CD14-positive monocyte (primary cell): ENCODE results near the gene ZNF829. TPM values are rescaled to one million over a fixed set of nuclear protein-coding genes. Genes with fewer than 3 reads are reported as not detected.

Experiments used
- DNase-seq, 3 donors: peaks; one replicate each; pipeline ENCODE4 v3.0.0-alpha.2; 2011 to 2022
- H2AFZ ChIP-seq: 2 replicates; pipeline ENCODE4 v1.6.0; 2012; ENCODE audit warnings: mild to moderate bottlenecking, low read depth, low read length, inconsistent platforms; ENCODE audit not compliant: insufficient read depth, poor library complexity, severe bottlenecking
- H3K27ac ChIP-seq, 2 donors: 1 replicate in 1 of 2; 2 replicates in 1 of 2; pipeline ENCODE4 v1.5.1; 2012 to 2013; ENCODE audit warnings: low read length in 2 of 2, control low read depth in 1 of 2, inconsistent platforms in 1 of 2, low read depth in 1 of 2, mild to moderate bottlenecking in 1 of 2
- H3K27me3 ChIP-seq, 2 donors: one replicate each; pipeline versions ENCODE4 v1.6.0 to v1.6.1; 2011 to 2013; ENCODE audit warnings: low read length in 2 of 2; ENCODE audit not compliant: control insufficient read depth in 2 of 2, insufficient read depth in 2 of 2
- H3K36me3 ChIP-seq, 2 donors: replicated peaks in 1 of 2; 1 replicate in 1 of 2; 2 replicates in 1 of 2; pipeline versions ENCODE4 v1.5.1 to v1.6.1; 2012 to 2013; ENCODE audit warnings: low read length in 2 of 2, control low read depth in 1 of 2, inconsistent platforms in 1 of 2, mild to moderate bottlenecking in 1 of 2; ENCODE audit not compliant: insufficient read depth in 2 of 2, control insufficient read depth in 1 of 2
- H3K4me1 ChIP-seq, 2 donors: 1 replicate in 1 of 2; 2 replicates in 1 of 2; pipeline versions ENCODE4 v1.5.1 to v1.6.1; 2012 to 2013; ENCODE audit warnings: low read length in 2 of 2, control low read depth in 1 of 2, inconsistent platforms in 1 of 2, mild to moderate bottlenecking in 1 of 2, moderate library complexity in 1 of 2; ENCODE audit not compliant: insufficient read depth in 2 of 2, control insufficient read depth in 1 of 2
- H3K4me2 ChIP-seq: replicated peaks from 2 replicates; pipeline ENCODE3; 2012; ENCODE audit warnings: low read length, moderate library complexity, mild to moderate bottlenecking; ENCODE audit not compliant: poor library complexity, severe bottlenecking; ENCODE audit errors: extremely low read depth
- H3K4me3 ChIP-seq, 3 experiments: fragments of 200-600 bp in 1 of 3; sonication (generic) in 1 of 3; replicated peaks in 1 of 3; 1 replicate in 2 of 3; 2 replicates in 1 of 3; pipeline ENCODE4 v1.5.1; 2011 to 2013; ENCODE audit warnings: low read length in 3 of 3, mild to moderate bottlenecking in 3 of 3, control low read depth in 2 of 3, low read depth in 2 of 3, inconsistent platforms in 1 of 3, moderate library complexity in 1 of 3
- H3K79me2 ChIP-seq: 2 replicates; pipeline ENCODE4 v1.6.0; 2012; ENCODE audit warnings: mild to moderate bottlenecking, control low read depth, inconsistent platforms, low read length, moderate library complexity; ENCODE audit not compliant: insufficient read depth
- H3K9ac ChIP-seq: 2 replicates; pipeline ENCODE4 v1.6.0; 2017; ENCODE audit warnings: low read length, mild to moderate bottlenecking; ENCODE audit not compliant: insufficient read depth, poor library complexity, severe bottlenecking
- H3K9me3 ChIP-seq, 2 donors: replicated peaks in 1 of 2; 1 replicate in 1 of 2; 2 replicates in 1 of 2; pipeline versions ENCODE4 v1.5.1 to v1.6.1; 2012 to 2013; ENCODE audit warnings: low read length in 2 of 2, control low read depth in 1 of 2; ENCODE audit not compliant: control insufficient read depth in 1 of 2, insufficient read depth in 1 of 2
- H4K20me1 ChIP-seq: 2 replicates; pipeline ENCODE4 v1.6.0; 2012; ENCODE audit warnings: mild to moderate bottlenecking, low read length, control low read depth, moderate library complexity; ENCODE audit not compliant: insufficient read depth
- H3K27ac Mint-ChIP-seq, 7 donors: one replicate each; pipeline ENCODE4 v1.8.0; 2020; ENCODE audit warnings: mild to moderate bottlenecking in 7 of 7, mixed read lengths in 7 of 7, moderate library complexity in 6 of 7, inconsistent platforms in 2 of 7
- H3K27me3 Mint-ChIP-seq, 3 donors: one replicate each; pipeline ENCODE4 v1.8.0; 2021 to 2022; ENCODE audit warnings: low read depth in 3 of 3, mild to moderate bottlenecking in 3 of 3, mixed read lengths in 3 of 3, moderate library complexity in 3 of 3, inconsistent platforms in 1 of 3
- H3K36me3 Mint-ChIP-seq, 2 donors: one replicate each; pipeline ENCODE4 v1.8.0; 2020; ENCODE audit warnings: mixed read lengths in 2 of 2, inconsistent platforms in 1 of 2, mild to moderate bottlenecking in 1 of 2
- H3K4me1 Mint-ChIP-seq: one replicate; pipeline ENCODE4 v1.8.0; 2020; ENCODE audit warnings: mild to moderate bottlenecking, mixed read lengths
- H3K4me3 Mint-ChIP-seq, 2 donors: one replicate each; pipeline ENCODE4 v1.8.0; 2020; ENCODE audit warnings: mild to moderate bottlenecking in 2 of 2, mixed read lengths in 2 of 2, moderate library complexity in 1 of 2
- H3K9me3 Mint-ChIP-seq, 7 donors: one replicate each; pipeline ENCODE4 v1.8.0; 2020 to 2022; ENCODE audit warnings: mixed read lengths in 7 of 7, mild to moderate bottlenecking in 6 of 7, moderate library complexity in 6 of 7, inconsistent platforms in 2 of 7
- CTCF ChIP-seq: fragments of 200-600 bp; IDR thresholded peaks from one replicate; pipeline ENCODE4 v1.8.0; 2022; ENCODE audit warnings: antibody characterized with exemption, mild to moderate bottlenecking
- WGBS: methylation state at CpG from one replicate; pipeline ENCODE4 v1.1.5; 2013; ENCODE audit warnings: missing lambda C conversion rate; ENCODE audit not compliant: insufficient coverage; 5-methylcytosine and 5-hydroxymethylcytosine counted together
- intact Hi-C, 2 donors: fragments of 100-400 bp; cut with micrococcal nuclease; formaldehyde crosslinking; loops; one replicate each; pipeline versions ENCODE4 v1.15.0 to v1.15.1; 2023
- polyA plus RNA-seq, 3 donors: library from polyadenylated mRNA; depleted of rRNA in 1 of 3; unstranded in 2 of 3; stranded (reverse) in 1 of 3; fragments of 300-500 nt in 2 of 3; fragments of >200 nt in 1 of 3; fragmentation: Illumina TruSeq in 2 of 3; gene quantifications; 1 replicate in 2 of 3; 2 replicates in 1 of 3; pipeline ENCODE4 v1.2.3, GENCODE V29; 2012 to 2021

Gene ZNF829
- polyA plus RNA-seq, 3 donors, result 0.05 to 0.14 (median 0.08) TPM

GRCh38 chr19:36918090-36918489, 2.0 kb upstream of the ZNF829 start:
- Histone ChIP-seq H3K27ac (no peak overlapping the region), H3K4me2 (no peak overlapping the region), H3K79me2 (no peaks in the 10 kb centered on the region), H3K9ac (no peak overlapping the region), H3K4me3 (no peak overlapping the region), H3K4me1 (peaks cover 6 to 17% of the 10 kb centered on the region in 2 donors), H3K9me3 (peaks cover 36 to 59% of the 10 kb centered on the region in 2 donors), H4K20me1 (no peaks in the 10 kb centered on the region), H2AFZ (no peak overlapping the region), H3K27me3 (no peaks in the 10 kb centered on the region), H3K36me3 (peaks cover 2 to 27% of the 10 kb centered on the region in 2 donors)
- no peak overlapping the region for H3K4me3 Mint-ChIP-seq
- 96% methylated on average over 4 of the region's 9 CpGs for WGBS
- peaks cover 30 to 73% (median 54%) of the 10 kb centered on the region in 7 donors for H3K9me3 Mint-ChIP-seq
- TF ChIP-seq CTCF, result no peak
- H3K36me3 Mint-ChIP-seq, result peaks cover 22 to 26% of the 10 kb centered on the region in 2 donors
- intact Hi-C loops, result loop anchor here (10.0 kb wide), 3 partner anchors 63 to 297 kb away; partner anchors contain the start of genes ZNF345 (in 1 of the 2), ZNF383 (in 1 of the 2), ZNF567 (in 1 of the 2) and ZNF585B (in 1 of the 2)
- DNase-seq, result no peak
- peaks cover 18% of the 10 kb centered on the region for H3K4me1 Mint-ChIP-seq
- peaks cover 0 to 4% (median 2%) of the 10 kb centered on the region in 3 donors for H3K27me3 Mint-ChIP-seq
- no peak overlapping the region for H3K27ac Mint-ChIP-seq

- H4K20me1 ChIP-seq, result no peaks in the 10 kb centered on the region
- H3K9me3 ChIP-seq, result peaks cover 33 to 56% of the 10 kb centered on the region in 2 donors
- peak overlapping the region; percentile 71 for H3K9ac ChIP-seq
- no peaks in the 10 kb centered on the region for H3K27me3 ChIP-seq
- Mint-ChIP-seq H3K27me3 (peaks cover 0 to 4% (median 2%) of the 10 kb centered on the region in 3 donors), H3K36me3 (peaks cover 18 to 23% of the 10 kb centered on the region in 2 donors), H3K4me3 (peak overlapping the region; percentile 96), H3K9me3 (peaks cover 26 to 75% (median 55%) of the 10 kb centered on the region in 7 donors), H3K4me1 (peaks cover 18% of the 10 kb centered on the region), H3K27ac (no peak overlapping the region)
- H2AFZ ChIP-seq, result peak overlapping the region; percentile 97
- WGBS, result 77% methylated on average over 5 of the region's 7 CpGs
- no peaks in the 10 kb centered on the region for H3K79me2 ChIP-seq
- intact Hi-C loops, result loop anchor here (2.0 to 10.0 kb wide), 4 partner anchors 62 to 298 kb away; partner anchors contain the start of genes ZNF345 (in 1 of the 2), ZNF383 (in 1 of the 2), ZNF567 (in 1 of the 2) and ZNF585B (in 1 of the 2)
- H3K4me3 ChIP-seq, result peak overlapping the region in 2 of 3 experiments; percentile 57 to 99
- H3K36me3 ChIP-seq, result peaks cover 2 to 25% of the 10 kb centered on the region in 2 donors
- H3K27ac ChIP-seq, result no peak overlapping the region
- H3K4me2 ChIP-seq, result peak overlapping the region; percentile 87
- peaks cover 6 to 17% of the 10 kb centered on the region in 2 donors for H3K4me1 ChIP-seq
- no peak for DNase-seq
- no peak for TF ChIP-seq CTCF
Measured at GRCh38 chr19:36916991-36917390, 900 bp upstream of the ZNF829 start.
